Spleen (tissue), 7 donors: ENCODE measurements around the gene TOP2B.

Source experiments
- POLR2A ChIP-seq, 3 donors: fragments of 450-650 bp; IDR thresholded peaks; one replicate each; pipeline ENCODE4 v1.5.1; 2017; ENCODE audit warnings: antibody characterized with exemption in 3 of 3, mild to moderate bottlenecking in 1 of 3
- TF ChIP-seq, protein P1 (sequence below), 11 experiments: fragments of 200-600 bp in 7 of 11; fragments of 450-650 bp in 4 of 11; sonication (generic) in 4 of 11; IDR thresholded peaks in 8 of 11; conservative IDR thresholded peaks in 3 of 11; 1 replicate in 7 of 11; 2 replicates in 4 of 11; pipeline versions ENCODE4 v1.4.0 to v1.8.0; 2016 to 2021; ENCODE audit warnings: antibody characterized with exemption in 11 of 11, inconsistent platforms in 4 of 11, mild to moderate bottlenecking in 1 of 11
- donor health status: DM: no; HTN: no; CAD: no; lungs with moderate emphysema.
- donor health status: DM: no; HTN: no; CAD: no.
- donor health status: DM: no; HTN: no; CAD: no.

DNA sequence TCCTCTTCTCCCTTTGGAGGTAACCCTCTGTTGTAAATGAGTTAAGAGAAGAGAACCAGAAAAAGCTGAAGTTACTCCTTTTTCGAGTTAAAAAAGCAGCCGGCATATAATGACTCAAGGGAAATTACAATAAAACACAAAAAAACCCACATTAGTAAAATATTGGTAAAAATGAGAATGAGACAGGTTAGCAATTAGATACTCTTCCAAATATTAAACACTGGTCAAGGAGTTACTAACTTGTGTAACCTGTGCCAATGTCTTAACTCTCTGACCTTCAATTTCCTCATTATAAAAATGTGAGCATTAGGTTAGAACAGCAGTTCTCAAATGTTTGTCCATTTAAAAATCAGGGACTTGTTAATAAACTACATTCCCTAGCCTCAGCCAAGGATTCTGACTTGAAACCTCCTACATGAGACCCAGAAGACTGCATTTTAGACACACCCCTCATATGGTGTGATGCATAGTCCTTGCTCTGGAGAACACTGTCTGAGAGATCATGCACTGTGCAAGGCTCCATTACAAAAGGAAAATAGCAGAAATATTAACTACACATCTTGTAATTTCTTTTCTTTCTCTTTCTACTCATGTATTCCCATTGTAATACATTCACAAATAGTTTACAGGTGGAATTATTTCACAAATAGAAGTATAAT is 42.7 kb upstream of the TOP2B start:
- TF ChIP-seq, protein P1, sequence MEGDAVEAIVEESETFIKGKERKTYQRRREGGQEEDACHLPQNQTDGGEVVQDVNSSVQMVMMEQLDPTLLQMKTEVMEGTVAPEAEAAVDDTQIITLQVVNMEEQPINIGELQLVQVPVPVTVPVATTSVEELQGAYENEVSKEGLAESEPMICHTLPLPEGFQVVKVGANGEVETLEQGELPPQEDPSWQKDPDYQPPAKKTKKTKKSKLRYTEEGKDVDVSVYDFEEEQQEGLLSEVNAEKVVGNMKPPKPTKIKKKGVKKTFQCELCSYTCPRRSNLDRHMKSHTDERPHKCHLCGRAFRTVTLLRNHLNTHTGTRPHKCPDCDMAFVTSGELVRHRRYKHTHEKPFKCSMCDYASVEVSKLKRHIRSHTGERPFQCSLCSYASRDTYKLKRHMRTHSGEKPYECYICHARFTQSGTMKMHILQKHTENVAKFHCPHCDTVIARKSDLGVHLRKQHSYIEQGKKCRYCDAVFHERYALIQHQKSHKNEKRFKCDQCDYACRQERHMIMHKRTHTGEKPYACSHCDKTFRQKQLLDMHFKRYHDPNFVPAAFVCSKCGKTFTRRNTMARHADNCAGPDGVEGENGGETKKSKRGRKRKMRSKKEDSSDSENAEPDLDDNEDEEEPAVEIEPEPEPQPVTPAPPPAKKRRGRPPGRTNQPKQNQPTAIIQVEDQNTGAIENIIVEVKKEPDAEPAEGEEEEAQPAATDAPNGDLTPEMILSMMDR (IDR thresholded peaks at IDR 0.05 in 8 of 11, conservative IDR thresholded peaks at IDR 0.05 in 3 of 11) = no peak
- no peak for TF ChIP-seq POLR2A (IDR thresholded peaks at IDR 0.05)
